Gastroesophageal sphincter (tissue), 3 donors: ENCODE data around the gene KCNN3.

ENCODE experiments used
- CTCF ChIP-seq, 4 experiments: fragments of 200-600 bp in 2 of 4; fragments of 450-650 bp in 2 of 4; sonication (generic) in 1 of 4; IDR thresholded peaks; one replicate each; pipeline ENCODE4 v1.5.1; 2017 to 2019; ENCODE audit warnings: antibody characterized with exemption in 4 of 4, mild to moderate bottlenecking in 2 of 4, moderate library complexity in 2 of 4
- EP300 ChIP-seq: sonication (generic); formaldehyde crosslinking; IDR thresholded peaks from one replicate; pipeline ENCODE4 v1.6.1; 2017; ENCODE audit warnings: antibody characterized with exemption, mild to moderate bottlenecking
- POLR2A ChIP-seq, 2 donors: fragments of 450-650 bp; IDR thresholded peaks; one replicate each; pipeline ENCODE4 v1.6.1; 2017; ENCODE audit warnings: antibody characterized with exemption in 2 of 2, mild to moderate bottlenecking in 2 of 2, moderate library complexity in 1 of 2

- no peak for TF ChIP-seq CTCF (IDR thresholded peaks at IDR 0.05)
- TF ChIP-seq EP300 = no peak
- TF ChIP-seq POLR2A (IDR thresholded peaks at IDR 0.05) = no peak
Measured at GRCh38 chr1:154802336-154802969, 67.6 kb downstream of the KCNN3 start.
